SK-N-SH treated with all-trans-retinoic acid at 6 μM for 48 hours (cell line): ENCODE results near the gene OGFOD3.

Source experiments
- ATAC-seq: fragments of 200-7000 bp; cut with Tn5 transposase; 3 replicates; pipeline ENCODE4 v1.9.1; 2020; ENCODE audit warnings: mild to moderate bottlenecking, moderate library complexity
- ARNTL ChIP-seq: fragments of 450-650 bp; formaldehyde crosslinking; IDR thresholded peaks from 2 replicates; pipeline ENCODE4 v1.5.0; 2020; ENCODE audit warnings: low read depth, mild to moderate bottlenecking, moderate library complexity, borderline replicate concordance
- ESRRG ChIP-seq: fragments of 250-450 bp; sonication (Bioruptor Pico); IDR thresholded peaks from 2 replicates; pipeline ENCODE4 v1.6.1; 2021; ENCODE audit warnings: mild to moderate bottlenecking
- GLIS3 ChIP-seq: fragments of 250-450 bp; sonication (Bioruptor Pico); IDR thresholded peaks from 2 replicates; pipeline ENCODE4 v1.5.0; 2020; ENCODE audit warnings: mild to moderate bottlenecking, moderate library complexity
- ISL1 ChIP-seq: fragments of 250-450 bp; sonication (Bioruptor Pico); IDR thresholded peaks from 2 replicates; pipeline ENCODE4 v2.1.2; 2022; ENCODE audit warnings: mild to moderate bottlenecking, moderate library complexity
- POU6F1 ChIP-seq: fragments of 250-450 bp; sonication (Bioruptor Pico); IDR thresholded peaks from 2 replicates; pipeline ENCODE4 v1.8.0; 2021; ENCODE audit warnings: low read depth, mild to moderate bottlenecking, moderate library complexity, borderline replicate concordance
- PPARA ChIP-seq: fragments of 250-450 bp; sonication (Bioruptor Pico); IDR thresholded peaks from 2 replicates; pipeline ENCODE4 v1.5.0; 2020; ENCODE audit warnings: mild to moderate bottlenecking, borderline replicate concordance
- RARB ChIP-seq: fragments of 250-450 bp; sonication (Bioruptor Pico); IDR thresholded peaks from 2 replicates; pipeline ENCODE4 v1.8.0; 2021; ENCODE audit warnings: mild to moderate bottlenecking, moderate library complexity
- TCF4 ChIP-seq: fragments of 250-450 bp; sonication (Bioruptor Pico); IDR thresholded peaks from 2 replicates; pipeline ENCODE4 v1.8.0; 2021; ENCODE audit warnings: mild to moderate bottlenecking, moderate library complexity, borderline replicate concordance
- TSHZ2 ChIP-seq: fragments of 250-450 bp; sonication (Bioruptor Pico); IDR thresholded peaks from 2 replicates; pipeline ENCODE4 v1.5.0; 2020; ENCODE audit warnings: mild to moderate bottlenecking, moderate library complexity
- ZC3H10 ChIP-seq: fragments of 250-450 bp; sonication (Bioruptor Pico); IDR thresholded peaks from 2 replicates; pipeline ENCODE4 v1.5.1; 2021; ENCODE audit warnings: mild to moderate bottlenecking, moderate library complexity
- ZFP30 ChIP-seq: fragments of 450-650 bp; formaldehyde crosslinking; IDR thresholded peaks from 2 replicates; pipeline ENCODE4 v1.5.0; 2022; ENCODE audit warnings: mild to moderate bottlenecking, moderate library complexity
- ZNF565 ChIP-seq: fragments of 450-650 bp; formaldehyde crosslinking; conservative IDR thresholded peaks from 2 replicates; pipeline ENCODE4 v1.5.0; 2020; ENCODE audit warnings: low read depth, mild to moderate bottlenecking, moderate library complexity
- ZNF70 ChIP-seq: fragments of 450-650 bp; formaldehyde crosslinking; IDR thresholded peaks from 2 replicates; pipeline ENCODE4 v1.5.0; 2020; ENCODE audit warnings: mild to moderate bottlenecking, moderate library complexity
- TF ChIP-seq, protein P1 (sequence below): fragments of 250-450 bp; sonication (Bioruptor Pico); IDR thresholded peaks from 2 replicates; pipeline ENCODE4 v1.5.1; 2020; ENCODE audit warnings: low read depth, mild to moderate bottlenecking, moderate library complexity
- TF ChIP-seq, protein P2 (sequence below): fragments of 250-450 bp; sonication (Bioruptor Pico); IDR thresholded peaks from 2 replicates; pipeline ENCODE4 v1.5.1; 2021; ENCODE audit warnings: mild to moderate bottlenecking, moderate library complexity

The OGFOD3 gene

GRCh38 chr17:82351254-82351712, 67.1 kb downstream of the OGFOD3 start:
- TF ChIP-seq, protein P1, sequence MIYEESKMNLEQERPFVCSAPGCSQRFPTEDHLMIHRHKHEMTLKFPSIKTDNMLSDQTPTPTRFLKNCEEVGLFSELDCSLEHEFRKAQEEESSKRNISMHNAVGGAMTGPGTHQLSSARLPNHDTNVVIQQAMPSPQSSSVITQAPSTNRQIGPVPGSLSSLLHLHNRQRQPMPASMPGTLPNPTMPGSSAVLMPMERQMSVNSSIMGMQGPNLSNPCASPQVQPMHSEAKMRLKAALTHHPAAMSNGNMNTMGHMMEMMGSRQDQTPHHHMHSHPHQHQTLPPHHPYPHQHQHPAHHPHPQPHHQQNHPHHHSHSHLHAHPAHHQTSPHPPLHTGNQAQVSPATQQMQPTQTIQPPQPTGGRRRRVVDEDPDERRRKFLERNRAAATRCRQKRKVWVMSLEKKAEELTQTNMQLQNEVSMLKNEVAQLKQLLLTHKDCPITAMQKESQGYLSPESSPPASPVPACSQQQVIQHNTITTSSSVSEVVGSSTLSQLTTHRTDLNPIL (CRISPR knock-in tag): no peak
- TF ChIP-seq ARNTL (CRISPR knock-in tag): no peak
- TF ChIP-seq RARB: no peak
- ATAC-seq: no peak

GRCh38 chr17:82350182-82351030, 68.0 kb downstream of the OGFOD3 start:
- TF ChIP-seq POU6F1 (CRISPR knock-in tag) (no peak), GLIS3 (CRISPR knock-in tag) (no peak), ZNF565 (CRISPR knock-in tag) (no peak), ARNTL (CRISPR knock-in tag) (no peak), ZNF70 (CRISPR knock-in tag) (no peak), TSHZ2 (no peak), PPARA (CRISPR knock-in tag) (no peak)
- TF ChIP-seq, protein P1 (CRISPR knock-in tag): no peak
- no peak for ATAC-seq

DNA sequence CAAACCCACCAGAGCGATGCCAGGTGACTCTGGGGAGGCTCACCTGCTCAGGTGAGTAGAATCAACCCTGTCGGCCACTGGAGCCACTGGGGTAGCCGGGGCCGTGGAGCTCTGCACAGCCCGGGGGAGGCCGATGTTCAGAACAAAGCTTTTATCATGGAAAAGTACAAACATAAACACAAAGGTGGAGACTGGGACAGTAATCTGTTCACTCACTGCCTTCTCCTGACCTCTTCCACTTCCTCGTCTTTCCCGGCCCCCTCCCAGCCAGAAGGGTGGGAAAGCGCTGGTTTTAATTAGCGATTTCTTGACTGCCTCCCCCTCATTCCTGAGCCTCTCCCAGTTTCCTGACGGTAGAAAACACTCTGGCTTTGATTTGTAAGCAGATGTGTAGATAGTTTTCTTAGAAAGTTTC, 69.1 kb downstream of the OGFOD3 start:
- ATAC-seq: no peak

DNA sequence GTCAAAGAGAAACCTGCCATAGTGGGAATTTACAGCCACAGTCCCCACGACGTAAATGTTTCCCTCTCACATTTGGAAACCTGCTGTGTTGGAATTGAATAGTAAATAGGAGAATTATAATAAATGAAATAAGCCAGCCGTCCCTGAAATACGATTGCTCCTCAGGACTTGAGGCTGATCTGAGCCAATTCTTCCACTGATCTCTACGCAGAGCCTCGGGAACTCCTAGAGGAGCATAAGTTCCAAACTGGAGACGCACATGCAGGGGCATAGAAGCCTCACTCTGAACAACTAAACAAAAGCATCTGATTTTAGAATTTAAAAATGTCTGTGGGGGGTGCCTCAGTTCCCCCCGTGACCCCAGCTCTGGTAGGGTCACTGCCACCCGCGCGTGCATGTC, 69.5 kb downstream of the OGFOD3 start:
- ATAC-seq: no peak
- TF ChIP-seq POU6F1 (CRISPR knock-in tag) (no peak), ZFP30 (CRISPR knock-in tag) (no peak), TCF4 (CRISPR knock-in tag) (no peak), ZC3H10 (CRISPR knock-in tag) (no peak), ESRRG (CRISPR knock-in tag) (no peak)
- TF ChIP-seq, protein P2, sequence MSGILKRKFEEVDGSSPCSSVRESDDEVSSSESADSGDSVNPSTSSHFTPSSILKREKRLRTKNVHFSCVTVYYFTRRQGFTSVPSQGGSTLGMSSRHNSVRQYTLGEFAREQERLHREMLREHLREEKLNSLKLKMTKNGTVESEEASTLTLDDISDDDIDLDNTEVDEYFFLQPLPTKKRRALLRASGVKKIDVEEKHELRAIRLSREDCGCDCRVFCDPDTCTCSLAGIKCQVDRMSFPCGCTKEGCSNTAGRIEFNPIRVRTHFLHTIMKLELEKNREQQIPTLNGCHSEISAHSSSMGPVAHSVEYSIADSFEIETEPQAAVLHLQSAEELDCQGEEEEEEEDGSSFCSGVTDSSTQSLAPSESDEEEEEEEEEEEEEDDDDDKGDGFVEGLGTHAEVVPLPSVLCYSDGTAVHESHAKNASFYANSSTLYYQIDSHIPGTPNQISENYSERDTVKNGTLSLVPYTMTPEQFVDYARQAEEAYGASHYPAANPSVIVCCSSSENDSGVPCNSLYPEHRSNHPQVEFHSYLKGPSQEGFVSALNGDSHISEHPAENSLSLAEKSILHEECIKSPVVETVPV (CRISPR knock-in tag): no peak
- TF ChIP-seq, protein P1 (CRISPR knock-in tag): no peak

More for the DNA sequence above, 69.1 kb downstream of the OGFOD3 start:
- TF ChIP-seq ARNTL (CRISPR knock-in tag) (no peak), ZNF70 (CRISPR knock-in tag) (no peak), ZFP30 (CRISPR knock-in tag) (no peak), ISL1 (CRISPR knock-in tag) (no peak), GLIS3 (CRISPR knock-in tag) (no peak), ESRRG (CRISPR knock-in tag) (no peak)
- TF ChIP-seq, protein P2 (CRISPR knock-in tag): no peak
